Measurements from ENCODE around the gene ADCY10. TPM values are rescaled to one million over a fixed set of nuclear protein-coding genes. Genes with fewer than 3 reads are reported as not detected.

ADCY10 gene
- total and polyA plus RNA-seq, 9 of the 15 experiments (the other 6 are each of a cell fraction or from before 2014, with no cell fraction given) = 0.08 to 0.86 (median 0.22) TPM

- TF ChIP-seq ELK1 (CRISPR knock-in tag; IDR thresholded peaks at IDR 0.05) (no peak), ZNF717 (CRISPR knock-in tag; IDR thresholded peaks at IDR 0.05) (no peak), DDX20 (tag; IDR thresholded peaks at IDR 0.05; ENCODE audit: low read depth) (no peak), CAMTA2 (CRISPR knock-in tag; conservative IDR thresholded peaks at IDR 0.05) (no peak), ELF1 (tag; IDR thresholded peaks at IDR 0.05) (no peak), NEUROD1 (IDR thresholded peaks at IDR 0.05; ENCODE audit: borderline replicate concordance, low read depth, low read length, partially characterized antibody) (no peak), ZNF175 (CRISPR knock-in tag; IDR thresholded peaks at IDR 0.05; ENCODE audit: low read depth) (no peak), TEAD2 (tag; IDR thresholded peaks at IDR 0.05) (no peak), RCOR1 (IDR thresholded peaks at IDR 0.05; ENCODE audit: borderline replicate concordance in 1 of 2, low read depth in 2 of 2, low read length in 2 of 2) (peak; percentile 82 to 95; a peak in 3 of 4 replicates), HOMEZ (CRISPR knock-in tag; IDR thresholded peaks at IDR 0.05) (no peak), BACH1 (tag; IDR thresholded peaks at IDR 0.05) (no peak), POU5F1 (IDR thresholded peaks at IDR 0.05; ENCODE audit: borderline replicate concordance, low read depth, low read length, partially characterized antibody) (no peak), HDAC6 (IDR thresholded peaks at IDR 0.05; ENCODE audit: low read depth, low read length) (no peak), POLR2AphosphoS5 (IDR thresholded peaks at IDR 0.05; ENCODE audit: control insufficient read depth, insufficient read depth, low read depth, low read length) (no peak), TAF7 (tag; IDR thresholded peaks at IDR 0.05) (no peak), ILK (tag; IDR thresholded peaks at IDR 0.05; ENCODE audit: borderline replicate concordance, low read depth) (no peak), SAP30 (IDR thresholded peaks at IDR 0.05; ENCODE audit: borderline replicate concordance, insufficient read depth, low read depth, low read length, poor library complexity, severe bottlenecking) (no peak)
- TF ChIP-seq, protein P1, sequence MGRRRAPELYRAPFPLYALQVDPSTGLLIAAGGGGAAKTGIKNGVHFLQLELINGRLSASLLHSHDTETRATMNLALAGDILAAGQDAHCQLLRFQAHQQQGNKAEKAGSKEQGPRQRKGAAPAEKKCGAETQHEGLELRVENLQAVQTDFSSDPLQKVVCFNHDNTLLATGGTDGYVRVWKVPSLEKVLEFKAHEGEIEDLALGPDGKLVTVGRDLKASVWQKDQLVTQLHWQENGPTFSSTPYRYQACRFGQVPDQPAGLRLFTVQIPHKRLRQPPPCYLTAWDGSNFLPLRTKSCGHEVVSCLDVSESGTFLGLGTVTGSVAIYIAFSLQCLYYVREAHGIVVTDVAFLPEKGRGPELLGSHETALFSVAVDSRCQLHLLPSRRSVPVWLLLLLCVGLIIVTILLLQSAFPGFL (CRISPR knock-in tag; IDR thresholded peaks at IDR 0.05) = no peak
- TF ChIP-seq, protein P2, sequence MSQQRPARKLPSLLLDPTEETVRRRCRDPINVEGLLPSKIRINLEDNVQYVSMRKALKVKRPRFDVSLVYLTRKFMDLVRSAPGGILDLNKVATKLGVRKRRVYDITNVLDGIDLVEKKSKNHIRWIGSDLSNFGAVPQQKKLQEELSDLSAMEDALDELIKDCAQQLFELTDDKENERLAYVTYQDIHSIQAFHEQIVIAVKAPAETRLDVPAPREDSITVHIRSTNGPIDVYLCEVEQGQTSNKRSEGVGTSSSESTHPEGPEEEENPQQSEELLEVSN (IDR thresholded peaks at IDR 0.05; ENCODE audit: borderline replicate concordance in 1 of 2, extremely low read depth in 1 of 2, insufficient read depth in 1 of 2, insufficient read length in 1 of 2, low read depth in 1 of 2, low read length in 1 of 2, poor library complexity in 1 of 2, severe bottlenecking in 1 of 2) = no peak
- TF ChIP-seq, protein P3, sequence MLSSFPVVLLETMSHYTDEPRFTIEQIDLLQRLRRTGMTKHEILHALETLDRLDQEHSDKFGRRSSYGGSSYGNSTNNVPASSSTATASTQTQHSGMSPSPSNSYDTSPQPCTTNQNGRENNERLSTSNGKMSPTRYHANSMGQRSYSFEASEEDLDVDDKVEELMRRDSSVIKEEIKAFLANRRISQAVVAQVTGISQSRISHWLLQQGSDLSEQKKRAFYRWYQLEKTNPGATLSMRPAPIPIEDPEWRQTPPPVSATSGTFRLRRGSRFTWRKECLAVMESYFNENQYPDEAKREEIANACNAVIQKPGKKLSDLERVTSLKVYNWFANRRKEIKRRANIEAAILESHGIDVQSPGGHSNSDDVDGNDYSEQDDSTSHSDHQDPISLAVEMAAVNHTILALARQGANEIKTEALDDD (IDR thresholded peaks at IDR 0.05) = peak; percentile 14; the same call in 1 of the 2 replicates
These were observed 50.0 kb downstream of the ADCY10 start (continued) for GRCh38 chr1:167863921-167864279.
